GM21737 (cell line): Measurements from ENCODE around the gene PLB1.

Experiments used
- ATAC-seq: cut with Tn5 transposase; IDR thresholded peaks from one replicate; pipeline ENCODE4 v1.9.1; 2021; ENCODE audit warnings: mild to moderate bottlenecking, moderate library complexity; ENCODE audit not compliant: unreplicated experiment

PLB1 gene

GRCh38 chr2:28608500-28609424 is 112.9 kb downstream of the PLB1 start:
- no peak for ATAC-seq

DNA sequence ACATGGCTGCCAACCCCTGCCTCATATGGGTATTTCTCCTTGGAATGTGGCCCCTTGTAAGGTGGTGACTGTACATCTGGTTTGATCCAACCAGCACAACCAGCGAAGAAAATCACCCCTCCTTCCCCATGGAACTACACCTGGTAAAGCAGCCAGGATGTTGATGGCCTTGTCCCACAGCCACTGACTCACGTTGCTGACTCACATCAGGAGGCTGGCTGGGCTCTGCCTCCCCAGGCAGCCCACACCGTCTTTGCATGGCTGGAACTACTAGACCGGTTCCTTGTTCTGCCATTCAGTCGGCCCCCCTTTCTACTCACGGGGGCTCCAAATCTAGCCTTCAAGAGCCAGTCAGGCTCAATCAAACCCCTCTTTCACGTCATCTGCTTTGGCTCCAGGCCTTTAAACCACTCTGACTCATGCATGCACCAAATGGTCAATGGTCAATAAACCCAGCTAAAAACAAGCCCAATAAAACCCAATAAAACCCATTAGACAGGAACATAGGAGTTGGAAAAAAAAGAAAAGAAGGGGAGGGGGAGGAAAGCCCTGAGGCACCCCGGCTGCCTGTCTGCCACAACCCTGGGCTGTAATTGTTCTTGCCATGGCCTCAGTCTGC is 114.8 kb downstream of the PLB1 start:
- no peak for ATAC-seq

- ATAC-seq, result no peak
Observed at GRCh38 chr2:28612131-28612812, 116.4 kb downstream of the PLB1 start.

DNA sequence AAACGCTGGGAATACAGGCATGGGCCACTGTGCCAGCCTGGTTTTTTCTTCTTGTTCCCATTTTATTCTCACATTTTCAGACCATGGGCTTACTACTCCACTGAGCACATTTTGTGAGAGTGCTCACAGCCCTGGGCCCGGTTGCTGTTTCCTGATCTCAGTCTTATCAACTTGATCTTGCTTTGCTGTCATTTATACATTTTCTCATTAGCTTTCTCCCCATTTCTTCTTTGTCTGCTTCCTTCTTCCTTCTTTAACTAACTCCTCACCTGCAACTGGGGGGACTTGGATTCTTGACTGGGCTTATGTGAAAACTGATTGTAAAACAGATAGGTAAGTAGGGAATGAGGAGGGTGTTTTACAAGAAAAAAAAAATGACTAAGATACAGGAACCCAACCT is 117.3 kb downstream of the PLB1 start:
- ATAC-seq, result no peak

DNA sequence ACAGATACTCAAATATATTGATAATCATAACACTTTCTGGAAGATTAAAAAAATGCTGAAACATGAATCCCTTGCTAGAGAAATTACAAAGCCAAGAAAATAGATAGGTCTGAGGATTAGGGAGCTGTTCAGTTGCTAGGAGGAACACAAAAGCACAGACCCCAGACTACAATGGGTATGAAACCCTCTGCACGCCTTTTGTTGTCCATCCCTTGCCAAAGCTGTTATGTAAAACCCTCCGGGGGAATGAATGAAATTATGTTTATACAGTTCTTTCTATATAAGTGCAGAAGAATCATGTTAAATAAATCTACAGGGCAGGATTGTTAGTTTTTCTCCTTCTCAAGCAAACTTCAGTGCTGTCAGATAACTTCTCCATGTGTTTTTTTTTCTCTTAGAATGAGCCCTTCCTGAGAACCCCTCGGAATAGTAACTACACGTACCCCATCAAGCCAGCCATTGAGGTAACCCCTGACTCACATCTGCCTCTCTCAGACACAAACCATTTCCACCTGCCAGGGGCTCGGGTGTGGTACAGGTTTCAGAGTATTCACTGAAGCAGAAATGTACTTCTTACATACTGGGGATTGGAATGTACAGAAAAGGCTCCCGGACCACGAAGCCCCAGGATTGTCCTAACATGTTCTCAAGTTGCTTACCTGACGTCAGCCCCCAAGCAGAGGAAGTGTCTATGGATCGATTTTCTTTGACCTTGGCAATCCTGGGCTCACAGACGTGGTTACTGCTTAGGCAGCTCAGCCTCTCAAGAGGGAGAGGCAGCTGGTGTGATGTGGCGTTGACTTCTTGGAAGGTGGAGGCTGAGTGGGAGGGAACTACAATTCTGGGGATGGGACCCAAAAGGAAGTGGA is 118.0 kb downstream of the PLB1 start:
- ATAC-seq, result no peak

DNA sequence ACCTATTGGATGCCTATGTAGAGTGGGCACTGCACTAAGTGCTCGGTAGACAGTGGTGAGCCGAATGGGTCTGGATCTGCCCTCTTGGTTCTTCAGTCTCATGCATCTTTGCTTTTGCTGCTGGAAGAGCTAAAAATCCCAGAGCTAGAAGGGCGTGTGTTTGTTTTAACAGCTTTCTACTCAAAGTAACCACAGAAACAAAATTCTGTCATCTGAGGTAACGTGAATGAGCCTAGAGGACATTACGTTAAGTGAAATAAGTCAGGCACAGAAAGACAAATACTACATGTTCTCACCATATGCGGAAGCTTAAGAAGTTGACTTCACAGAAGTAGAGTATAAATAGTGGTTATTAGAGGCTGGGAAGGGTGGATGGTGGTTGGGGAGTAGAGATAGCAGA is 119.8 kb downstream of the PLB1 start:
- no peak for ATAC-seq

DNA sequence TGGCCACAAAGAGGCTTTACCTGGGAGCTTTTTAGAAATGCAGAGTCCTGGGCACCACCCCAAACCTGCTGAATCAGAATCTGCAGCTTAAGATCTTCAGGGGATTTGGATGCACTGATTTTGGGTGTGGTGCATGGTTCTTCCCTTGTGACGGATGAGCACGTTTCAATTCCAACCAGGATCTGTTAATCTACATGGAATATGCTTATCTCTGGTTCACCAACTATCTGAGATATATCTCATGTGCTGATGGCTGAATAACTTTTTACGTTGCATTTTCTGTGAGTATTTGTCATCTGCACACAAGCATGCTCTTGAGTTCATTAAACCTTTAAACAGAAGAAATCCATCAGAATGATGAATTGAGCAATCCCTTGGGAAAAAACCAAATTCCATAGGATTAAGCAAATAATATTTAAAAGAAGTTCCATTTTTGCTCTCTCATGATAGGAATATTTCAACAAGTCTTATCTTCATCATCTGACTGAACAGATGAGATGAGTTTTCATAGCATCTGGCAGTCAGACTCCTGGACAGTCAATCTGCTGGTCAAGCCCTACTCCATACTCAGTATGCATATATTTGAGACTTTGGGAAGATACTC is 120.6 kb downstream of the PLB1 start:
- no peak for ATAC-seq

- no peak for ATAC-seq
Observed at GRCh38 chr2:28617502-28618184, 121.8 kb downstream of the PLB1 start.

DNA sequence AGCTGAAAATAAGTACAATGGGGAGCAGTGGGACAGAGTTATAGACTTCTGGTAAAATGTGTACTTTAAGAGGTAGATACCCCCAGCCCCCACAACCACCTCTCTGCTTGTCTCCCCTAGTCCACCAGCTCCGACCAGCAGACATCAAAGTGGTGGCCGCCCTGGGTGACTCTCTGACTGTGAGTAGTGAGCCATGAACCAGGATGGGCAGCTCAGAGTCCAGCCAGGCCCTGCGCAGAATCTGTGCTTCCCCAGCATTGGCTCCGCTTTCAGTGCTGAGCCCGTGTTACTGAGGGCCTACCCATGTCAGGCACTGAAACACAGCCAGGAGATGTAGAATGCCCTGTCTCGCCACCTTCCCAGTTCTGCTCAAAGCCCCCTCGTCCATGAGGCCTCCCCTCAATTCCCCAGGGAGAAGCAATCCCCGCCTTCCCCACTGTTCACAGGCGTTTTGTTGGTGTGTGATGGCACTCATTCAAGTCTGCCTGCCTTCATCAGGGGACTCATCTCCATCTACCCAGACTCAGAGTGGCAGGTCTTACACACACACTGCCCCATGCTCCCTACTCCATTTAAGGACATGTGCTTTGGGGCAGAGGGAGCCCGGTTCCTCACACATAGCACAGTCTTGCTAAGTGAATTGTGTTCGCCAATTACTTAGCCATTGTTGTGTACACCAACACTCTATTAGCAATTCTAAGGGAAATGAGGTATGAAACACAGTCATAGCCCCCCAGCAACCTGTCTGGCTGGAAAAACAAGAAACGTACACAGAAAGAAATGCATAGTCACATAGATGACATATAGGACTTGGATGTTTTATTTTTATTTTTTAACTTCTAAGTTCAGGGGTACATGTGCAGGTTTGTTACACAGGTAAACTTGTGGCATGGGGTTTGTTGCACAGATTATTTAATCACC is 122.6 kb downstream of the PLB1 start:
- no peak for ATAC-seq

- no peak for ATAC-seq
Observed at GRCh38 chr2:28619213-28620196, 123.6 kb downstream of the PLB1 start.

DNA sequence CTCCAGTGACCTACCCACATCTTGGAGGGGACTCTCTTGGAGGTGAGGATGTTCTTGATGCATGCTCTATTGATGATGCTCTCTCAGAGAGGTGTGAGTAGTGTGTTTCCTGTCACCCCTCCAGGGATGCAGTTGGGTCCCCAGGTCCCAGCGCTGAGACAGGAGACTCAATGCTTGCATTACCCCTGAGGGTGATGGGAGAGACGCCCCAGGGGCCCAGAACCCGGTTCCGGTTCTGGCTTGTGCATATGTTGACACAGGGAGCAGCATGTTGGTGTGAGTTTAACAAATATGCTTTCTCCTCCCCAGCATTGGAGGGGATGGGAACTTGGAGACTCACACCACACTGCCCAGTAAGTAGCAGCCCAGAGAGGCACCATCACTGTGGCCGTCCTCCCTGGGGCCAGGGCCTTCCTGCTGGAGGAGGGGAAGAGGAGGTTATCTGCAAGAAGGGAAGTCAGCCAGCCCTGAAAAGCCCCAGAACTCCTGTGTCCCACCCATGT is 124.5 kb downstream of the PLB1 start:
- ATAC-seq, result no peak

GRCh38 chr2:28620801-28621171 is 124.9 kb downstream of the PLB1 start:
- no peak for ATAC-seq

GRCh38 chr2:28621172-28622100 is 125.6 kb downstream of the PLB1 start:
- no peak for ATAC-seq

GRCh38 chr2:28622101-28622499 is 126.2 kb downstream of the PLB1 start:
- no peak for ATAC-seq

GRCh38 chr2:28623582-28624405 is 127.9 kb downstream of the PLB1 start:
- ATAC-seq, result no peak

DNA sequence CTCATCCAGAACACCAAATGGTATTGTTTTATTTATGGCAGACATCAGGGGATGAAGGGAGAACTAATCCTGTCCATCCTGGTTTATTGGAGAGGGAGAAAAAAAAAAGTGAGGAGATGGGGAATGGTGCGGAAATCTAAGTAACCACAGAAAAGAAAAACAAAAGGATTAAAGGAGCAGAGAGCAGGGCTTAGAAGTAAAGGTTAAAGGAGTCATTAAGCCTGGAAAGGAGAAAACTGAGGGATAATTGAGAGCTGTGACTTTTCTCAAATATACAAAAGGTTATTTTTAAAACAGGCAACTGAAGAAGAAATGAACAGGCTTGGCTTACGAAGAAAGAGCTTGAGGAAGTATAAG is 128.6 kb downstream of the PLB1 start:
- ATAC-seq, result no peak
